Hematopoietic multipotent progenitor cell (in vitro differentiated cells): Measurements from ENCODE around the gene VSIG1. TPM values are rescaled to one million over a fixed set of nuclear protein-coding genes. Genes with fewer than 3 reads are reported as not detected.

ENCODE experiments used
- total RNA-seq: library from RNA; depleted of rRNA; stranded (reverse); fragments of >200 nt; gene quantifications from one replicate; pipeline ENCODE4 v1.2.3, GENCODE V29; 2012

Gene VSIG1
- total RNA-seq, 1 donor, result not detected

Other genes with a start within 250 kb of the VSIG1 start
- gene MID2, start 219.2 kb upstream of the VSIG1 start, total RNA-seq, result 0.54 TPM
- not detected for gene TEX13B, start 62.7 kb upstream of the VSIG1 start, total RNA-seq
- 33.7 TPM for gene PSMD10, start 46.5 kb downstream of the VSIG1 start, total RNA-seq
- 5.7 TPM for gene ATG4A, start 46.7 kb downstream of the VSIG1 start, total RNA-seq